GM23248 (cell line): Measurements from ENCODE around the gene PML.

Experiments used
- EZH2 ChIP-seq: fragments of 200-600 bp; sonication (generic); IDR thresholded peaks from 2 replicates; pipeline ENCODE4 v1.6.1; 2018; ENCODE audit warnings: antibody characterized with exemption, mild to moderate bottlenecking; ENCODE audit not compliant: insufficient read depth, poor library complexity, severe bottlenecking
- EZH2phosphoT487 ChIP-seq: fragments of 200-600 bp; sonication (generic); IDR thresholded peaks from 2 replicates; pipeline ENCODE4 v1.6.1; 2018; ENCODE audit warnings: antibody characterized with exemption, moderate library complexity, mild to moderate bottlenecking, low read depth; ENCODE audit not compliant: insufficient read depth

GRCh38 chr15:73978896-73979295, 15.6 kb upstream of the PML start:
- no peak for TF ChIP-seq EZH2
- no peak for TF ChIP-seq EZH2phosphoT487
